ENCODE results near the gene NR2C2.

GRCh38 chr3:15010664-15011063 lies 63.3 kb downstream of the NR2C2 start:
- TF ChIP-seq GATA3 (IDR thresholded peaks at IDR 0.05; ENCODE audit: low read depth, low read length) (no peak), GATA2 (IDR thresholded peaks at IDR 0.05; ENCODE audit: low read depth, low read length) (no peak)

All from SH-SY5Y (cell line).